ENCODE results near the gene IFT25. TPM values are rescaled to one million over a fixed set of nuclear protein-coding genes. Genes with fewer than 3 reads are reported as not detected.
A peak's percentile ranks its signal among the peaks of the same experiment; 100 is the strongest.

The IFT25 gene
- total and polyA plus RNA-seq, 2 of the 13 experiments (the other 11 are each of a cell fraction or from before 2014, with no cell fraction given), result 19.7 to 48.0 TPM

DNA sequence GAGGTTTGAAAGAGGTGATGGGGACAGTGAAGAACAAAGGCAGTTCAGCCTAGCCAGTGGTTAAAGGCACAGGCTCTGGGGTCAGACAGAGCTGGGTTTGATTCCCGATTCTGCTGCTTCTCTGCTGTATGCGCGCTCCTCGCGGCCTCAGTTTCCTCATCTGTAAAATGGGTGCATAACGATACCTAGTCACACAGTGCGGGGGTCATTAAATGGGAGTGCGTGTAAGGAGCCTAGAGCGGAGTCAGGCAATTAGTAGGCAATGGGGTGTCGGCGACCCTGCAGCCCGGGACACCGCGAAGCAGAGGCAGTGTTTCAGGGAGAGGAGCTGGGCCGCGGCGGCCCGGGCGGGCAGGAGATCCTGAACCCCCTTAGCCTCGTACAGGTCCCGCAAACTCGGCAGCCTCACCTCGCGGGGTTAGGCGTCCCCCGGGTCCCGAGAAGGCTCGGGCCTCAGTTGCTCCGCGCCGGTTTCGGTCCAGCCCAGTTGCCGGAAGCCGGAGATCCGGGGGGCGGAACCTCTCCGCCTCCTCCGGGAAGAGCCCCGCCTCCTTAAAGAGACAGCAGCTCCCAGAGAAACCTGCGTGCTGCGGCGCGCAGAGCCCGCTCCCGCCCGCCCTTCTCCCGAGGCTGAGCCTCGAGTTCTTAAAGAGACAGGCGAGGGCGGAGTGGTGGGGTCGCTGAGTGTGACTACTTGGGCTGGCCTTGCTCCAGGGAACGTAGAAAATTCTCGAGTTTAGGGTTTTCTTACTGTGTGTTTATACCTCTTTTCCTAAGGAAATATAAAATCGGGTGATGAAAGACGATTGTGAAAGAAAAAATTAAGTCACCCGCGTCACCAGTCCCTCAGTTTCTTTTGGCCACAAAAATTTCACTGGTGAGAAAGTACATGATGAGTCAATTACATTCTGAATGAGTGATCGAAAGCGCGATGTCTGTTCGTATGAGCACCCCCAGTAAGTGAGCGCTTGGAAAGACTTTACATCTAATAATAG, 55.9 kb downstream of the IFT25 start, which contains the start of gene YIPF1 (continued):
- TF ChIP-seq ZNF484 (CRISPR knock-in tag; IDR thresholded peaks at IDR 0.05; ENCODE audit: borderline replicate concordance, low read depth) (no peak), KAT7 (CRISPR knock-in tag; IDR thresholded peaks at IDR 0.05; ENCODE audit: borderline replicate concordance) (peak; percentile 68; the same call in 1 of the 2 replicates), ZNF431 (CRISPR knock-in tag; IDR thresholded peaks at IDR 0.05; ENCODE audit: borderline replicate concordance, low read depth) (no peak), MAFF (IDR thresholded peaks at IDR 0.05; ENCODE audit: low read depth, low read length) (no peak), ZSCAN25 (CRISPR knock-in tag; IDR thresholded peaks at IDR 0.05) (no peak), RXRB (CRISPR knock-in tag; IDR thresholded peaks at IDR 0.05; ENCODE audit: borderline replicate concordance) (no peak), SMARCE1 (IDR thresholded peaks at IDR 0.05; ENCODE audit: borderline replicate concordance) (no peak), ZNF281 (CRISPR knock-in tag; IDR thresholded peaks at IDR 0.05; ENCODE audit: borderline replicate concordance) (no peak), KLF9 (CRISPR knock-in tag; IDR thresholded peaks at IDR 0.05; ENCODE audit: low read depth) (no peak), KAT8 (CRISPR knock-in tag; IDR thresholded peaks at IDR 0.05) (peak; percentile 85), ZNF335 (CRISPR knock-in tag; IDR thresholded peaks at IDR 0.05) (0 out of 2 replicates have a peak, but pooled peaks have one; percentile 31), ZNF446 (CRISPR knock-in tag; IDR thresholded peaks at IDR 0.05) (no peak), ZNF772 (CRISPR knock-in tag; IDR thresholded peaks at IDR 0.05) (0 out of 2 replicates have a peak, but pooled peaks have one; percentile 22), KLF12 (CRISPR knock-in tag; IDR thresholded peaks at IDR 0.05; ENCODE audit: borderline replicate concordance) (peak; percentile 72; the same call in 1 of the 2 replicates), HNF4A (CRISPR knock-in tag; IDR thresholded peaks at IDR 0.05) (no peak), ZNF354B (CRISPR knock-in tag; IDR thresholded peaks at IDR 0.05) (peak; percentile 57; the same call in 1 of the 2 replicates)
- TF ChIP-seq, protein P1, sequence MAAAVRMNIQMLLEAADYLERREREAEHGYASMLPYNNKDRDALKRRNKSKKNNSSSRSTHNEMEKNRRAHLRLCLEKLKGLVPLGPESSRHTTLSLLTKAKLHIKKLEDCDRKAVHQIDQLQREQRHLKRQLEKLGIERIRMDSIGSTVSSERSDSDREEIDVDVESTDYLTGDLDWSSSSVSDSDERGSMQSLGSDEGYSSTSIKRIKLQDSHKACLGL (CRISPR knock-in tag; IDR thresholded peaks at IDR 0.05), result peak; percentile 49; the same call in 1 of the 2 replicates
- TF ChIP-seq, protein P2, sequence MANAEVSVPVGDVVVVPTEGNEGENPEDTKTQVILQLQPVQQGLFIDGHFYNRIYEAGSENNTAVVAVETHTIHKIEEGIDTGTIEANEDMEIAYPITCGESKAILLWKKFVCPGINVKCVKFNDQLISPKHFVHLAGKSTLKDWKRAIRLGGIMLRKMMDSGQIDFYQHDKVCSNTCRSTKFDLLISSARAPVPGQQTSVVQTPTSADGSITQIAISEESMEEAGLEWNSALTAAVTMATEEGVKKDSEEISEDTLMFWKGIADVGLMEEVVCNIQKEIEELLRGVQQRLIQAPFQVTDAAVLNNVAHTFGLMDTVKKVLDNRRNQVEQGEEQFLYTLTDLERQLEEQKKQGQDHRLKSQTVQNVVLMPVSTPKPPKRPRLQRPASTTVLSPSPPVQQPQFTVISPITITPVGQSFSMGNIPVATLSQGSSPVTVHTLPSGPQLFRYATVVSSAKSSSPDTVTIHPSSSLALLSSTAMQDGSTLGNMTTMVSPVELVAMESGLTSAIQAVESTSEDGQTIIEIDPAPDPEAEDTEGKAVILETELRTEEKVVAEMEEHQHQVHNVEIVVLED (CRISPR knock-in tag; IDR thresholded peaks at IDR 0.05; ENCODE audit: borderline replicate concordance), result no peak
- TF ChIP-seq, protein P3, sequence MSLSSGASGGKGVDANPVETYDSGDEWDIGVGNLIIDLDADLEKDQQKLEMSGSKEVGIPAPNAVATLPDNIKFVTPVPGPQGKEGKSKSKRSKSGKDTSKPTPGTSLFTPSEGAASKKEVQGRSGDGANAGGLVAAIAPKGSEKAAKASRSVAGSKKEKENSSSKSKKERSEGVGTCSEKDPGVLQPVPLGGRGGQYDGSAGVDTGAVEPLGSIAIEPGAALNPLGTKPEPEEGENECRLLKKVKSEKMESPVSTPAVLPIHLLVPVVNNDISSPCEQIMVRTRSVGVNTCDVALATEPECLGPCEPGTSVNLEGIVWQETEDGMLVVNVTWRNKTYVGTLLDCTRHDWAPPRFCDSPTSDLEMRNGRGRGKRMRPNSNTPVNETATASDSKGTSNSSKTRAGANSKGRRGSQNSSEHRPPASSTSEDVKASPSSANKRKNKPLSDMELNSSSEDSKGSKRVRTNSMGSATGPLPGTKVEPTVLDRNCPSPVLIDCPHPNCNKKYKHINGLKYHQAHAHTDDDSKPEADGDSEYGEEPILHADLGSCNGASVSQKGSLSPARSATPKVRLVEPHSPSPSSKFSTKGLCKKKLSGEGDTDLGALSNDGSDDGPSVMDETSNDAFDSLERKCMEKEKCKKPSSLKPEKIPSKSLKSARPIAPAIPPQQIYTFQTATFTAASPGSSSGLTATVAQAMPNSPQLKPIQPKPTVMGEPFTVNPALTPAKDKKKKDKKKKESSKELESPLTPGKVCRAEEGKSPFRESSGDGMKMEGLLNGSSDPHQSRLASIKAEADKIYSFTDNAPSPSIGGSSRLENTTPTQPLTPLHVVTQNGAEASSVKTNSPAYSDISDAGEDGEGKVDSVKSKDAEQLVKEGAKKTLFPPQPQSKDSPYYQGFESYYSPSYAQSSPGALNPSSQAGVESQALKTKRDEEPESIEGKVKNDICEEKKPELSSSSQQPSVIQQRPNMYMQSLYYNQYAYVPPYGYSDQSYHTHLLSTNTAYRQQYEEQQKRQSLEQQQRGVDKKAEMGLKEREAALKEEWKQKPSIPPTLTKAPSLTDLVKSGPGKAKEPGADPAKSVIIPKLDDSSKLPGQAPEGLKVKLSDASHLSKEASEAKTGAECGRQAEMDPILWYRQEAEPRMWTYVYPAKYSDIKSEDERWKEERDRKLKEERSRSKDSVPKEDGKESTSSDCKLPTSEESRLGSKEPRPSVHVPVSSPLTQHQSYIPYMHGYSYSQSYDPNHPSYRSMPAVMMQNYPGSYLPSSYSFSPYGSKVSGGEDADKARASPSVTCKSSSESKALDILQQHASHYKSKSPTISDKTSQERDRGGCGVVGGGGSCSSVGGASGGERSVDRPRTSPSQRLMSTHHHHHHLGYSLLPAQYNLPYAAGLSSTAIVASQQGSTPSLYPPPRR (CRISPR knock-in tag; IDR thresholded peaks at IDR 0.05; ENCODE audit: borderline replicate concordance), result no peak

Data from HepG2 (cell line).